Measurements from ENCODE around the gene AWAT1.
A peak's percentile ranks its signal among the peaks of the same experiment; 100 is the strongest.
"Not testable (repeated sequence)": the region's sequence is repeated elsewhere in the genome, so short reads cannot be mapped to it uniquely, and the experiment has no call there.

The AWAT1 gene

DNA sequence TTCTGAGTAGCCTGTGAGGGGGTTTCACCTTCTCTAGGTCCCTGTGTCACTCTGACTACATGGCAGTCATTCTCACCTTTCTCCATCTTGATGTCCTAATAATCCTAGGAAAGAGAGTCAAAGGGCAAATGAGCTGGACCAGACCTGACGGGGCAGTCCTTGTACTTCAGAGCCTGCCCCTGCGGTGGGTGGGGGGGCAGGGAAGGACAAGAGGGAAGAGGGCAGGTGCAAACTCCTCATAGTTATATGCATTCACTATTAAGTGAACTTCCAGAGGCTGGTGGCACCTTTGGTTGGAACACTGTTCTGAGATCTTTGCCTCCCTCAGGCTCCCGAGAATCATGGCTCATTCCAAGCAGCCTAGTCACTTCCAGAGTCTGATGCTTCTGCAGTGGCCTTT lies at the start of gene AWAT1:
TSS of gene AWAT1 (plus strand) at position 301 of the 400 bp plus-strand sequence. CDS start at position 342, 41 bp downstream.
- Histone ChIP-seq H3K9ac (ENCODE audit: low read depth in 1 of 2, low read length in 2 of 2) (no peak within 1 kb of the TSS), H3K4me3 (ENCODE audit: low read length in 2 of 2) (no peak within 1 kb of the TSS), H3K27me3 (ENCODE audit: control insufficient read depth in 2 of 2, insufficient read depth in 2 of 2, low read length in 2 of 2) (peaks cover 0 to 2% of the 10 kb centered on the region in 2 donors), H3K27ac (ENCODE audit: low read depth in 2 of 2, low read length in 2 of 2) (no peak within 1 kb of the TSS), H3K36me3 (ENCODE audit: control insufficient read depth in 2 of 2, insufficient read depth in 2 of 2, low read length in 2 of 2) (no peaks in the 10 kb centered on the region), H3K4me1 (ENCODE audit: control insufficient read depth in 2 of 2, insufficient read depth in 2 of 2, low read length in 2 of 2) (no peaks in the 10 kb centered on the region), H3K9me3 (ENCODE audit: control insufficient read depth in 2 of 2, low read length in 2 of 2) (no peaks in the 10 kb centered on the region)

DNA sequence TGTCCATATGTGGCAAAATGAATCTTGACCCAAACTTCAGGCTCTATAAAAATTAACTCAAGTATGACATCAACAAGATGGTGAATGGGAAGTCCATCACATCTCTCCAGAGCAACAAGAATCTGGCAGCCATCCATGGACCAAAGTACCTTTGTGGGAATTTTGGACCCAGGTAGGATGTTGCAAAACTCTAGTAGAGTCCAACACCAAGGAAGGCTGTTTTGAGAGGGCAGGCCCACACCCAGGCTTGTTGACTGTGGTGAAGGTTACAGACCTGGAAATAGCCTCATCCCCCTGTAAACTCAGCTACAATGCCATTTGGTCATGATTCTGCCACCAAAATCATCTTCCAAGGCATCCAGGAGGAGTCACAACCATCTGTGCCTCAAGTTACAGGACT lies 44.2 kb upstream of the AWAT1 start:
- no peak overlapping the region for H3K27ac ChIP-seq (ENCODE audit: low read depth in 2 of 2, low read length in 2 of 2)
- H3K9me3 ChIP-seq (ENCODE audit: control insufficient read depth in 2 of 2, low read length in 2 of 2) = no peaks in the 10 kb centered on the region
- H3K36me3 ChIP-seq (ENCODE audit: control insufficient read depth in 2 of 2, insufficient read depth in 2 of 2, low read length in 2 of 2) = no peaks in the 10 kb centered on the region

DNA sequence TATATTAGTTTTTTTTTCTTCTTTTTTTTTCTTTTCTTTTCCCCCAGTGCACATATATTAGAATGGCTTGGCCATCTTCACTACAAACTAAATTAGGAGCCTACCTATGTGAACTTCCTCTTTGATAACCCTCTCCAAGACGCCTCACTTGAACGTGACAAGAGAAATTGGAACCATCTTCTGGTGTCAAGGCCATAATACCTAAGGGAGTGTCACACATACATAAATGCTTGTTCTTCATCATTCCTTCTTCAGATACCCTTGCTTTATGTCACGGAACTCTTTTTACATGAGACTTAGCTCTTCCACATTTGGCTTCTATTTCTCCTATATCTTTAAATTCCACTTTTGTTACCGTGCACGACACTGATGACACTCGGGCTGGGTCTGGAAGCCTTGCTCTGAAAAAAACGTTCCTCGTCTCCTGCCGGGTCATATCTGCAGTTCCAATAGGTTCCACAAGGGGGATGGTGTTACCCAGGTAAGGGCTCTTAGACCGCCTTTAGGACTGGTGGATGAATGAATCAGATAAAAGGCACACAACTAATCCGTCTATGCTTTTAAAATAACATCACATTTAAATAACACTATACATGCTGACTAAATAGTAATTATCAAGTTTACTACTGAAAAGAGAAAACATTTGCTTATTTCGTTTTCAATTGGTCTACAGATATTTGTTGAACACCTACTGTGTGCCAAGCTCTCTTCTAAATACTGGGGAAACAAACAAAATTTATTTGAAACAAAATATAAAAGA lies 37.3 kb upstream of the AWAT1 start:
- H3K36me3 ChIP-seq (ENCODE audit: control insufficient read depth in 2 of 2, insufficient read depth in 2 of 2, low read length in 2 of 2) = no peaks in the 10 kb centered on the region
- H3K27ac ChIP-seq (ENCODE audit: low read depth in 2 of 2, low read length in 2 of 2) = no peak overlapping the region
- H3K27me3 ChIP-seq (ENCODE audit: control insufficient read depth in 2 of 2, insufficient read depth in 2 of 2, low read length in 2 of 2) = peaks cover 0 to 7% of the 10 kb centered on the region in 2 donors
- no peaks in the 10 kb centered on the region for H3K4me1 ChIP-seq (ENCODE audit: control insufficient read depth in 2 of 2, insufficient read depth in 2 of 2, low read length in 2 of 2)
- H3K9ac ChIP-seq (ENCODE audit: low read depth in 1 of 2, low read length in 2 of 2) = no peak overlapping the region
- no peaks in the 10 kb centered on the region for H3K9me3 ChIP-seq (ENCODE audit: control insufficient read depth in 2 of 2, low read length in 2 of 2)
- no peak overlapping the region for H3K4me3 ChIP-seq (ENCODE audit: low read length in 2 of 2)

More for the DNA sequence above, 44.2 kb upstream of the AWAT1 start:
- H3K9ac ChIP-seq (ENCODE audit: low read depth in 1 of 2, low read length in 2 of 2) = no peak overlapping the region
- peaks cover 0 to 3% of the 10 kb centered on the region in 2 donors for H3K27me3 ChIP-seq (ENCODE audit: control insufficient read depth in 2 of 2, insufficient read depth in 2 of 2, low read length in 2 of 2)
- H3K4me3 ChIP-seq (ENCODE audit: low read length in 2 of 2) = no peak overlapping the region
- no peaks in the 10 kb centered on the region for H3K4me1 ChIP-seq (ENCODE audit: control insufficient read depth in 2 of 2, insufficient read depth in 2 of 2, low read length in 2 of 2)

DNA sequence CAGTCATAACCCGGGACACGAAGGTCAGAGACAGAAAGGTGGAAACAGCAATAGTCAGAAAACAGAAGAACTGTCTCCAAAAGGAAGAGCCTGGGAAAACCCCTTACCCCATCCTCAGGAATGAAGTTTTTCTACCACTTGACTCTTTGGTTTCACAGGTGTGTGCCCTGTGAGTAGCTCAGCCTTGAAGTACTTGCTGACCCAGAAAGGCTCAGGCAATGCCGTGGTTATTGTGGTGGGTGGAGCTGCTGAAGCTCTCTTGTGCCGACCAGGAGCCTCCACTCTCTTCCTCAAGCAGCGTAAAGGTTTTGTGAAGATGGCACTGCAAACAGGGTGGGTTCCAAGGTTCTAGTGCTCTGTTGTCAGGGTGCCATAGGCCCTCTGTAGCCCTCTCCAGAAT lies 32.7 kb upstream of the AWAT1 start:
- H3K9me3 ChIP-seq (ENCODE audit: control insufficient read depth in 2 of 2, low read length in 2 of 2) = no peaks in the 10 kb centered on the region
- no peaks in the 10 kb centered on the region for H3K4me1 ChIP-seq (ENCODE audit: control insufficient read depth in 2 of 2, insufficient read depth in 2 of 2, low read length in 2 of 2)
- H3K36me3 ChIP-seq (ENCODE audit: control insufficient read depth in 2 of 2, insufficient read depth in 2 of 2, low read length in 2 of 2) = no peaks in the 10 kb centered on the region
- no peak overlapping the region for H3K27ac ChIP-seq (ENCODE audit: low read depth in 2 of 2, low read length in 2 of 2)
- peaks cover 6 to 7% of the 10 kb centered on the region in 2 donors for H3K27me3 ChIP-seq (ENCODE audit: control insufficient read depth in 2 of 2, insufficient read depth in 2 of 2, low read length in 2 of 2)
- H3K4me3 ChIP-seq (ENCODE audit: low read length in 2 of 2) = no peak overlapping the region
- no peak overlapping the region for H3K9ac ChIP-seq (ENCODE audit: low read depth in 1 of 2, low read length in 2 of 2)

DNA sequence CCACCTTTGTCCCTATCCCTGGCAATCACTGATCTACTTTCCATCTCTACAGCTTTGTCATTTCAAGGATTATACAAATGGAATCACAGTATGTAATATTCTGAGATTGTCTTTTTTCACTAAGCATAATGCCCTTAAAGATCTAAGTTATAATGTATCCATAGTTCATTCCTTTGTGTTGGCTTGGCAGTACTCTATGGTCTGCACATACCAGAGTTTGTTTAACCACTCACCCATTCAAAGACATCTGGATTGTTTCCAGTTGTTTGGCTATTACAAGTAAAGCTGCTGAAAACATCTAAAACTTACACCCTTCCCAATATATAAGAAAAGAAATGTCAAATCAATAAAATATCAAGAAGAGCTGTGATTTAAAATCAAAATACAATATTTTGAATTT lies 26.0 kb upstream of the AWAT1 start:
- peaks cover 0 to 5% of the 10 kb centered on the region in 2 donors for H3K27me3 ChIP-seq (ENCODE audit: control insufficient read depth in 2 of 2, insufficient read depth in 2 of 2, low read length in 2 of 2)
- no peaks in the 10 kb centered on the region for H3K9me3 ChIP-seq (ENCODE audit: control insufficient read depth in 2 of 2, low read length in 2 of 2)
- H3K36me3 ChIP-seq (ENCODE audit: control insufficient read depth in 2 of 2, insufficient read depth in 2 of 2, low read length in 2 of 2) = no peaks in the 10 kb centered on the region
- no peaks in the 10 kb centered on the region for H3K4me1 ChIP-seq (ENCODE audit: control insufficient read depth in 2 of 2, insufficient read depth in 2 of 2, low read length in 2 of 2)
- H3K27ac ChIP-seq (ENCODE audit: low read depth in 2 of 2, low read length in 2 of 2) = no peak overlapping the region
- H3K4me3 ChIP-seq (ENCODE audit: low read length in 2 of 2) = no peak overlapping the region
- no peak overlapping the region for H3K9ac ChIP-seq (ENCODE audit: low read depth in 1 of 2, low read length in 2 of 2)

DNA sequence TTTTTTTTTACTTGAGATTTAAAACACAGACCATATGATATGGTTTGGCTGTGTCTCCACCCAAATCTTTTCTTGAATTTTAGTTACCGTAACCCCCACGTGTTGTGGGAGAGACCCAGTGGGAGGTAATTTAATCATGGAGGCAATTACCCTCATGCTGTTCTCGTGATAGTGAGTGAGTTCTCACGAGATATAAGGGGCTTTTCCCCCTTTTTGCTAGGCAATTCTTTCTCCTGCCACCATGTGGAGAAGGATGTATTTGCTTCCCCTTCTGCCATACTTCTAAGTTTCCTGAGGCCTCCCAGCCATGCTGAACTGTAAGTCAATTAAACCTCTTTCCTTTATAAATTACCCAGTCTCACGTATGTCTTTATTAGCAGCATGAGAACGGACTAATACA lies 24.9 kb upstream of the AWAT1 start:
- not testable (repeated sequence) for H3K9me3 ChIP-seq (ENCODE audit: control insufficient read depth in 2 of 2, low read length in 2 of 2); H3K4me3 ChIP-seq (ENCODE audit: low read length in 2 of 2); H3K9ac ChIP-seq (ENCODE audit: low read depth in 1 of 2, low read length in 2 of 2); H3K36me3 ChIP-seq (ENCODE audit: control insufficient read depth in 2 of 2, insufficient read depth in 2 of 2, low read length in 2 of 2); H3K27ac ChIP-seq (ENCODE audit: low read depth in 2 of 2, low read length in 2 of 2); H3K27me3 ChIP-seq (ENCODE audit: control insufficient read depth in 2 of 2, insufficient read depth in 2 of 2, low read length in 2 of 2); H3K4me1 ChIP-seq (ENCODE audit: control insufficient read depth in 2 of 2, insufficient read depth in 2 of 2, low read length in 2 of 2)

DNA sequence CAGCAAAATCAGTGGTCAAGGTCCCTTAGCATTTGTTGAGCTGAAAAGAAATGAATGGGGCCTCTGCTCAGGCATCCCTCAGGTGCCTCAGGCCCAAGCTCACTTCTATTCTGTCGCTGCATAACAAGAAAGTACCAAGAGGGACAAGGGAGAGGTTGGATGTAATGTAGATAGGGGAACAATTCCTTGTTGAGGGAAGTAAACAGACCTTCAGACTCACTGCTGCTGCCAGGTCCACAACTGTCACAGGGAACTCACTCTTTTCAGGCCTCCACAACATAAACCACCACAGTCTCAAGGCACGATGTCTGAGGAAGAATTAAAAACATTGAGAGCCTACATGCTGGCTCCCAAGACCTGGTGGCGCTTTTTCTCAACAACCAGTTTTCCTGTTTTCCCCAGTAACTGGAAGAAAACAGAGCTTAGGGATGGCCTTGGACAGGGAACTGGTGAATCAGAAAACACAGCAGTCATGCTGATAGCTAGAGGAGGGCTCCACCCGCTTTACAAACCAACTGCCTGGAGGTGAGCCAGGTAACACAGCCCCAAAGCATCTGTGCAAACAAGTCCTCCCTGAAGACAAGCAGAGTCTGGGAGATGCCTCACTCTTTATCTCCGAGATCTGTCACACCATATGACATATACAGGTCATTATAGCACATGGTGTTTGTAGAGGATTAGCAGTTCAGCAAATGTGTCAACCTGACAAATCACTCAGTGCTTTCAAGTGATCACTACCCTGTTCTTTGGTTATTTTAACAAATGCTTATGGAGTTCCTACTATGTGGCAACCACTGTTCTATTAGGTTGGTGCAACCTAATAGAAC lies 14.3 kb upstream of the AWAT1 start:
- no peaks in the 10 kb centered on the region for H3K36me3 ChIP-seq (ENCODE audit: control insufficient read depth in 2 of 2, insufficient read depth in 2 of 2, low read length in 2 of 2)
- H3K27ac ChIP-seq (ENCODE audit: low read depth in 2 of 2, low read length in 2 of 2) = peak overlapping the region; percentile 40 to 56
- no peak overlapping the region for H3K9ac ChIP-seq (ENCODE audit: low read depth in 1 of 2, low read length in 2 of 2)
- H3K4me3 ChIP-seq (ENCODE audit: low read length in 2 of 2) = no peak overlapping the region
- H3K4me1 ChIP-seq (ENCODE audit: control insufficient read depth in 2 of 2, insufficient read depth in 2 of 2, low read length in 2 of 2) = no peaks in the 10 kb centered on the region
- H3K9me3 ChIP-seq (ENCODE audit: control insufficient read depth in 2 of 2, low read length in 2 of 2) = no peaks in the 10 kb centered on the region
- H3K27me3 ChIP-seq (ENCODE audit: control insufficient read depth in 2 of 2, insufficient read depth in 2 of 2, low read length in 2 of 2) = peaks cover 0 to 7% of the 10 kb centered on the region in 2 donors

DNA sequence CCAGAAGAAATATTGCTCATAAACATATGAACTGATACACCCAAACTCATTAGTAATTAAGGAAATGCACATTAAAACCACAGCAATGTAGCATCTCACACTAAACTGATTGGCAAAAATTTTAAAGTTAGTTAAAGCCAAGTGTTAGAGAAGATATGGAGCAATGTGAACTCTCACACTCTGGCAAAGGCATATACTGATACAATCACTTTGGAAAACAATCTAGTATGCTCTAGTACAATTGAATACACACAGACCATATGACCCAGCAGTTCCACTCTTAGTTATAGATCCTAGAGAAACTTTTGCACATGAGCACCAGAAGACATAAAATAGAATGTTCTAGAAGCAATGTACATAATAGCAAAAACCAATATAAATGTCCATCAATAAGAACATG lies 8.4 kb upstream of the AWAT1 start:
- Histone ChIP-seq H3K27me3 (ENCODE audit: control insufficient read depth in 2 of 2, insufficient read depth in 2 of 2, low read length in 2 of 2) (peaks cover 0 to 3% of the 10 kb centered on the region in 2 donors), H3K9me3 (ENCODE audit: control insufficient read depth in 2 of 2, low read length in 2 of 2) (no peaks in the 10 kb centered on the region), H3K4me1 (ENCODE audit: control insufficient read depth in 2 of 2, insufficient read depth in 2 of 2, low read length in 2 of 2) (no peaks in the 10 kb centered on the region), H3K27ac (ENCODE audit: low read depth in 2 of 2, low read length in 2 of 2) (no peak overlapping the region), H3K4me3 (ENCODE audit: low read length in 2 of 2) (no peak overlapping the region), H3K36me3 (ENCODE audit: control insufficient read depth in 2 of 2, insufficient read depth in 2 of 2, low read length in 2 of 2) (no peaks in the 10 kb centered on the region), H3K9ac (ENCODE audit: low read depth in 1 of 2, low read length in 2 of 2) (no peak overlapping the region)

DNA sequence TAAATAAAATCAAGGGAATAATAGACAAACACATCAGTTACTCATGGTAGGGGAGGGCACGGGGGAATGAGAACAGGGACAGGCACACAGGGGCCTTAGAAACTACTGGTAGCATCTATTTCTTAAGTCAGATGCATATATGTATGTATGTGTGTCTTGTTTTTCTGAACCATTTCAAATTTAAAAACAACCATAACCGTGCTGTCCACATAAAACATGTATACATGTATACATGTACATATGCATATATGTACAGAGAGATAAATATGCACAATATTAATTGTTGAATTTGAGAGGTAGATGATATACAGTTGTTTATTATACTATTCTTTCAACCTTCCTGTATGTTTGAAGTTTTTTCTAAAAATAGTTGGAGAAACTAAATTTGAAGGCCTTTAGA lies 7.8 kb upstream of the AWAT1 start:
- H3K4me3 ChIP-seq (ENCODE audit: low read length in 2 of 2) = no peak overlapping the region
- no peaks in the 10 kb centered on the region for H3K9me3 ChIP-seq (ENCODE audit: control insufficient read depth in 2 of 2, low read length in 2 of 2)
- H3K9ac ChIP-seq (ENCODE audit: low read depth in 1 of 2, low read length in 2 of 2) = no peak overlapping the region

DNA sequence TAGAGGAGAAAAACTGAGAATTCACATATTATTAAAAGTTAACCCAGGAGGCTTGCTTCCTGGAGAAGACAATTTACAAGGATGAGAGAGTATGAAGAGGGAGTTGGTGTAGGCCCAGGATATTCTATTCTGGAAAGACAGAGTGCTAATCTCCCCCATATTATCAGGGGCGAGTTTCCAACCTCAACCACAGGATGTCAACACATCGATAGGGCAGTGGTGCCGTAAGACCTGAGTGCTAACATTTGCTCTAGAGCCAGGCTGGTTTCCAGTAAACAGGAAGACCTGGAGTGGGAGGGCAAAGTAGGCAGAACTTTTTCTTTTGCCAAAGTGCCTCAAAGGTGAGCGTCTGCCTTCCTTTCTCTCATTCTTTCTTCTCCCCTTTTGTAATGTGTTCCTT lies 2.8 kb upstream of the AWAT1 start:
- Histone ChIP-seq H3K27me3 (ENCODE audit: control insufficient read depth in 2 of 2, insufficient read depth in 2 of 2, low read length in 2 of 2) (no peaks in the 10 kb centered on the region), H3K9ac (ENCODE audit: low read depth in 1 of 2, low read length in 2 of 2) (no peak overlapping the region), H3K9me3 (ENCODE audit: control insufficient read depth in 2 of 2, low read length in 2 of 2) (no peaks in the 10 kb centered on the region), H3K36me3 (ENCODE audit: control insufficient read depth in 2 of 2, insufficient read depth in 2 of 2, low read length in 2 of 2) (no peaks in the 10 kb centered on the region), H3K27ac (ENCODE audit: low read depth in 2 of 2, low read length in 2 of 2) (no peak overlapping the region), H3K4me3 (ENCODE audit: low read length in 2 of 2) (no peak overlapping the region), H3K4me1 (ENCODE audit: control insufficient read depth in 2 of 2, insufficient read depth in 2 of 2, low read length in 2 of 2) (no peaks in the 10 kb centered on the region)

More for the DNA sequence above, 7.8 kb upstream of the AWAT1 start:
- no peak overlapping the region for H3K27ac ChIP-seq (ENCODE audit: low read depth in 2 of 2, low read length in 2 of 2)
- H3K36me3 ChIP-seq (ENCODE audit: control insufficient read depth in 2 of 2, insufficient read depth in 2 of 2, low read length in 2 of 2) = no peaks in the 10 kb centered on the region
- H3K27me3 ChIP-seq (ENCODE audit: control insufficient read depth in 2 of 2, insufficient read depth in 2 of 2, low read length in 2 of 2) = no peaks in the 10 kb centered on the region
- H3K4me1 ChIP-seq (ENCODE audit: control insufficient read depth in 2 of 2, insufficient read depth in 2 of 2, low read length in 2 of 2) = no peaks in the 10 kb centered on the region
